HepG2 (cell line): ENCODE results near the gene ADAMTSL4. TPM values are rescaled to one million over a fixed set of nuclear protein-coding genes. Genes with fewer than 3 reads are reported as not detected.

Source experiments
- ATF7-NPFF ChIP-seq: sonication (generic); formaldehyde crosslinking; IDR thresholded peaks from 2 replicates; pipeline ENCODE4 v1.8.1; 2023; ENCODE audit warnings: mild to moderate bottlenecking, low read depth, missing genetic modification reagents, moderate library complexity
- CEBPG ChIP-seq: IDR thresholded peaks from 2 replicates; pipeline ENCODE4 v1.6.1; 2016
- CENPBD1 ChIP-seq: sonication (generic); formaldehyde crosslinking; IDR thresholded peaks from 2 replicates; pipeline ENCODE4 v1.8.0; 2022; ENCODE audit warnings: missing genetic modification reagents, low read depth, mild to moderate bottlenecking, borderline replicate concordance
- JARID2 ChIP-seq: sonication (generic); formaldehyde crosslinking; IDR thresholded peaks from 2 replicates; pipeline ENCODE4 v1.8.1; 2023; ENCODE audit warnings: missing genetic modification reagents, inconsistent platforms; ENCODE audit not compliant: insufficient replicate concordance
- MXI1 ChIP-seq: IDR thresholded peaks from 3 replicates; pipeline ENCODE4 v1.6.1; 2012; ENCODE audit warnings: low read depth, low read length, inconsistent platforms, borderline replicate concordance
- PHF20 ChIP-seq: sonication (generic); formaldehyde crosslinking; IDR thresholded peaks from 2 replicates; pipeline ENCODE4 v1.5.0; 2020; ENCODE audit warnings: mild to moderate bottlenecking, missing genetic modification reagents
- REXO4 ChIP-seq: sonication (generic); formaldehyde crosslinking; IDR thresholded peaks from 2 replicates; pipeline ENCODE4 v1.8.0; 2022; ENCODE audit warnings: missing genetic modification reagents, mild to moderate bottlenecking, borderline replicate concordance
- RNF2 ChIP-seq: fragments of 450-650 bp; conservative IDR thresholded peaks from 2 replicates; pipeline ENCODE4 v1.6.1; 2016; ENCODE audit warnings: low read depth
- SNAI1 ChIP-seq: sonication (generic); formaldehyde crosslinking; IDR thresholded peaks from 2 replicates; pipeline ENCODE4 v1.5.0; 2020; ENCODE audit warnings: mild to moderate bottlenecking, missing genetic modification reagents, borderline replicate concordance
- TIGD3 ChIP-seq: sonication (generic); formaldehyde crosslinking; IDR thresholded peaks from 2 replicates; pipeline ENCODE4 v1.5.1; 2020; ENCODE audit warnings: mild to moderate bottlenecking, missing genetic modification reagents, borderline replicate concordance
- ZBTB26 ChIP-seq: IDR thresholded peaks from 2 replicates; pipeline ENCODE4 v1.6.1; 2016; ENCODE audit warnings: missing compliant biosample characterization, missing genetic modification reagents, borderline replicate concordance
- ZBTB4 ChIP-seq: sonication (generic); formaldehyde crosslinking; IDR thresholded peaks from 2 replicates; pipeline ENCODE4 v1.4.0; 2020; ENCODE audit warnings: missing genetic modification reagents, mild to moderate bottlenecking, borderline replicate concordance
- ZC3H4 ChIP-seq: sonication (generic); formaldehyde crosslinking; IDR thresholded peaks from 2 replicates; pipeline ENCODE4 v1.4.0; 2020; ENCODE audit warnings: missing genetic modification reagents, borderline replicate concordance
- ZNF512B ChIP-seq: sonication (generic); formaldehyde crosslinking; IDR thresholded peaks from 2 replicates; pipeline ENCODE4 v1.5.1; 2020; ENCODE audit warnings: missing genetic modification reagents, mild to moderate bottlenecking, borderline replicate concordance
- ZNF710 ChIP-seq: sonication (generic); formaldehyde crosslinking; IDR thresholded peaks from 2 replicates; pipeline ENCODE4 v1.5.0; 2020; ENCODE audit warnings: mild to moderate bottlenecking, missing genetic modification reagents, borderline replicate concordance
- ZNF781 ChIP-seq: sonication (generic); formaldehyde crosslinking; IDR thresholded peaks from 2 replicates; pipeline ENCODE4 v1.5.1; 2020; ENCODE audit warnings: borderline replicate concordance, mild to moderate bottlenecking, missing genetic modification reagents; ENCODE audit errors: not compliant biosample characterization
- polyA plus RNA-seq, 8 experiments: library from polyadenylated mRNA; depleted of rRNA in 3 of 8; stranded (reverse) in 7 of 8; unstranded in 1 of 8; fragments of >200 nt; fragmentation: Illumina TruSeq in 4 of 8; extraction: Trizol in 4 of 8; gene quantifications; 2 replicates each; pipeline versions ENCODE4 v1.2.1 to v1.2.3, GENCODE V29; 2011 to 2016; ENCODE audit warnings: low read depth in 4 of 8, missing spikeins in 1 of 8, mixed read lengths in 1 of 8; ENCODE audit not compliant: insufficient read depth in 1 of 8
- total RNA-seq, 5 experiments: library from RNA; depleted of rRNA; stranded (reverse); fragments of >200 nt; fragmentation: Illumina TruSeq; extraction: Trizol; gene quantifications; 2 replicates each; pipeline ENCODE4 v1.2.3, GENCODE V29; 2016; ENCODE audit warnings: low read depth in 1 of 5

Gene ADAMTSL4
- total and polyA plus RNA-seq, 2 of the 13 experiments (the other 11 are each of a cell fraction or from before 2014, with no cell fraction given) = 3.9 to 16.4 TPM

GRCh38 chr1:150575518-150576366, 26.5 kb downstream of the ADAMTSL4 start (continued):
- no peak for TF ChIP-seq ZNF710
- TF ChIP-seq TIGD3 = no peak
- peak; percentile 30; the same call in 1 of the 3 replicates for TF ChIP-seq MXI1
- TF ChIP-seq ZBTB26 = no peak
- TF ChIP-seq ZNF512B (CRISPR knock-in tag) = no peak
- no peak for TF ChIP-seq RNF2
- TF ChIP-seq ZNF781 (CRISPR knock-in tag) = no peak
- TF ChIP-seq REXO4 (CRISPR knock-in tag) = no peak
- TF ChIP-seq PHF20 (CRISPR knock-in tag) = no peak
- peak; percentile 54; the same call in 1 of the 2 replicates for TF ChIP-seq CEBPG (CRISPR knock-in tag)
- TF ChIP-seq ZBTB4 = no peak
- TF ChIP-seq ZC3H4 (CRISPR knock-in tag) = no peak
- TF ChIP-seq JARID2 (CRISPR knock-in tag) = no peak
- no peak for TF ChIP-seq CENPBD1 (CRISPR knock-in tag)
- TF ChIP-seq SNAI1 (CRISPR knock-in tag) = no peak
- TF ChIP-seq ATF7-NPFF = no peak
